Endothelial cell of umbilical vein (primary cell): ENCODE measurements around the gene SCLT1.

Experiments used
- CTCF ChIP-seq, 2 donors: IDR thresholded peaks; 1 replicate in 1 of 2; 2 replicates in 1 of 2; pipeline ENCODE4 v1.5.1; 2011; ENCODE audit warnings: low read length in 2 of 2, mild to moderate bottlenecking in 2 of 2, moderate library complexity in 2 of 2, control low read depth in 1 of 2, inconsistent platforms in 1 of 2, low read depth in 1 of 2; ENCODE audit not compliant: insufficient read depth in 1 of 2; ENCODE audit errors: extremely low read depth in 1 of 2
- POLR2A ChIP-seq: IDR thresholded peaks from 2 replicates; pipeline ENCODE4 v1.6.1; 2012; ENCODE audit warnings: low read depth, mild to moderate bottlenecking, control low read depth, low read length

GRCh38 chr4:128921954-128922353, 171.4 kb downstream of the SCLT1 start:
- TF ChIP-seq POLR2A (no peak), CTCF (IDR thresholded peaks at IDR 0.05; ENCODE audit: extremely low read depth in 1 of 2, insufficient read depth in 1 of 2, low read depth in 1 of 2, low read length in 2 of 2) (no peak)
